Lower lobe of right lung (tissue), 2 donors: ENCODE measurements around the gene CD81. TPM values are rescaled to one million over a fixed set of nuclear protein-coding genes. Genes with fewer than 3 reads are reported as not detected.

Source experiments
- ATAC-seq, 2 donors: fragments of 200-7000 bp; cut with Tn5 transposase; one replicate each; pipeline ENCODE4 v1.9.1; 2020 to 2022; ENCODE audit warnings: mild to moderate bottlenecking in 2 of 2, moderate library complexity in 2 of 2
- DNase-seq: peaks from one replicate; pipeline ENCODE4 v3.0.0-alpha.2; 2020
- H3K27ac ChIP-seq: fragments of 200-600 bp; one replicate; pipeline ENCODE4 v1.8.0; 2022
- H3K27me3 ChIP-seq: fragments of 200-600 bp; one replicate; pipeline ENCODE4 v1.8.0; 2022; ENCODE audit warnings: low read depth
- H3K36me3 ChIP-seq: fragments of 200-600 bp; one replicate; pipeline ENCODE4 v1.8.0; 2022; ENCODE audit warnings: mild to moderate bottlenecking
- H3K4me1 ChIP-seq: fragments of 200-600 bp; one replicate; pipeline ENCODE4 v1.8.0; 2022
- H3K4me3 ChIP-seq: fragments of 200-600 bp; one replicate; pipeline ENCODE4 v1.8.0; 2022; ENCODE audit warnings: mild to moderate bottlenecking
- H3K9me3 ChIP-seq: fragments of 200-600 bp; one replicate; pipeline ENCODE4 v1.8.0; 2022
- intact Hi-C: fragments of 100-400 bp; cut with DNase I; formaldehyde crosslinking; loops from one replicate; pipeline ENCODE4 v1.11.0; 2022
- total RNA-seq: library from RNA; stranded (reverse); fragmentation: NEBNext Ultra II Directional; extraction: Animal tissue kit (Norgen Biotek cat#: 25700); gene quantifications from one replicate; pipeline ENCODE4 v1.2.1, GENCODE V29; 2021
- TF ChIP-seq, protein P1 (sequence below): fragments of 200-600 bp; IDR thresholded peaks from one replicate; pipeline ENCODE4 v1.8.0; 2022; ENCODE audit warnings: antibody characterized with exemption, mild to moderate bottlenecking
- donor health status: DM: no; HTN: yes; CAD: no; lungs with severe emphysema.

The CD81 gene
- total RNA-seq, 1 donor from 2014 or later = 850 TPM

DNA sequence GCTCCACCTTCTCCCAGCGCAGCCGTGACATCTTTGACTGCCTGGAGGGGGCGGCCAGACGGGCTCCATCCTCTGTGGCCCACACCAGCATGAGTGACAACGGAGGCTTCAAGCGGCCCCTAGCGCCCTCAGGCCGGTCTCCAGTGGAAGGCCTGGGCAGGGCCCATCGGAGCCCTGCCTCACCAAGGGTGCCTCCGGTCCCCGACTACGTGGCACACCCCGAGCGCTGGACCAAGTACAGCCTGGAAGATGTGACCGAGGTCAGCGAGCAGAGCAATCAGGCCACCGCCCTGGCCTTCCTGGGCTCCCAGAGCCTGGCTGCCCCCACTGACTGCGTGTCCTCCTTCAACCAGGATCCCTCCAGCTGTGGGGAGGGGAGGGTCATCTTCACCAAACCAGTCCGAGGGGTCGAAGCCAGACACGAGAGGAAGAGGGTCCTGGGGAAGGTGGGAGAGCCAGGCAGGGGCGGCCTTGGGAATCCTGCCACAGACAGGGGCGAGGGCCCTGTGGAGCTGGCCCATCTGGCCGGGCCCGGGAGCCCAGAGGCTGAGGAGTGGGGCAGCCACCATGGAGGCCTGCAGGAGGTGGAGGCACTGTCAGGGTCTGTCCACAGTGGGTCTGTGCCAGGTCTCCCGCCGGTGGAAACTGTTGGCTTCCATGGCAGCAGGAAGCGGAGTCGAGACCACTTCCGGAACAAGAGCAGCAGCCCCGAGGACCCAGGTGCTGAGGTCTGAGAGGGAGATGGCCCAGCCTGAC lies 26.0 kb downstream of the CD81 start:
- no peaks in the 10 kb centered on the region for H3K27me3 ChIP-seq
- peaks cover 28% of the 10 kb centered on the region for H3K4me1 ChIP-seq
- ATAC-seq (no peak), DNase-seq (no peak)
- H3K36me3 ChIP-seq = peaks cover 30% of the 10 kb centered on the region
- H3K4me3 ChIP-seq = no peak overlapping the region
- TF ChIP-seq, protein P1, sequence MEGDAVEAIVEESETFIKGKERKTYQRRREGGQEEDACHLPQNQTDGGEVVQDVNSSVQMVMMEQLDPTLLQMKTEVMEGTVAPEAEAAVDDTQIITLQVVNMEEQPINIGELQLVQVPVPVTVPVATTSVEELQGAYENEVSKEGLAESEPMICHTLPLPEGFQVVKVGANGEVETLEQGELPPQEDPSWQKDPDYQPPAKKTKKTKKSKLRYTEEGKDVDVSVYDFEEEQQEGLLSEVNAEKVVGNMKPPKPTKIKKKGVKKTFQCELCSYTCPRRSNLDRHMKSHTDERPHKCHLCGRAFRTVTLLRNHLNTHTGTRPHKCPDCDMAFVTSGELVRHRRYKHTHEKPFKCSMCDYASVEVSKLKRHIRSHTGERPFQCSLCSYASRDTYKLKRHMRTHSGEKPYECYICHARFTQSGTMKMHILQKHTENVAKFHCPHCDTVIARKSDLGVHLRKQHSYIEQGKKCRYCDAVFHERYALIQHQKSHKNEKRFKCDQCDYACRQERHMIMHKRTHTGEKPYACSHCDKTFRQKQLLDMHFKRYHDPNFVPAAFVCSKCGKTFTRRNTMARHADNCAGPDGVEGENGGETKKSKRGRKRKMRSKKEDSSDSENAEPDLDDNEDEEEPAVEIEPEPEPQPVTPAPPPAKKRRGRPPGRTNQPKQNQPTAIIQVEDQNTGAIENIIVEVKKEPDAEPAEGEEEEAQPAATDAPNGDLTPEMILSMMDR = no peak
- no peak overlapping the region for H3K27ac ChIP-seq
- H3K9me3 ChIP-seq = no peaks in the 10 kb centered on the region
- intact Hi-C loops = no loop called here

DNA sequence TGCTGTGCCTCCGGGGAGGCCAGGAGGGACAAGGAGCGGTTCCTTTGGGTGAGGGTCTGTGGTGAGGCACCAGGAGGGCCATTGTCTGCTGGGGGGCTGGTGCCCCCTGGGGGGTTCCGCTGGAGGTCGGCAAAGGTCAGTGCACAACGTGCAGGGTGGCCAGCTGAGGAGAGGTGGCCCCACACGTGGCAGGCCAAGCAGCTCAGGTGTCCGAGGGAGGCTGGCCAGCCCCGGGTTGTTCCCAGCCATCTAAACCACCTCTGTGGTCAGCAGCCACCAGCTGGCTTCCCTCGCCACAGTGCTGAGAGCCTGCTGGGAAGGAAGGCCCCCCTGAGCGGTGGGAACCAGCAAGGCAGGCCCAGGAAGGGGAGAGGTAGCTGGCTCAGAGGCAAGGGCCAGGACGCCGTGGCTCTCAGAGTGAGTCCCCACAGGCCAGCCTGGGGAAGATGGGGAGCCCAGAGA lies 27.7 kb downstream of the CD81 start:
- no peaks in the 10 kb centered on the region for H3K9me3 ChIP-seq
- peaks cover 17% of the 10 kb centered on the region for H3K4me1 ChIP-seq
- intact Hi-C loops = no loop called here
- H3K36me3 ChIP-seq = peaks cover 25% of the 10 kb centered on the region
- ATAC-seq (no peak), DNase-seq (no peak)
- TF ChIP-seq, protein P1 = no peak
- no peak overlapping the region for H3K27ac ChIP-seq
- peaks cover under 1% of the 10 kb centered on the region for H3K27me3 ChIP-seq
- no peak overlapping the region for H3K4me3 ChIP-seq

DNA sequence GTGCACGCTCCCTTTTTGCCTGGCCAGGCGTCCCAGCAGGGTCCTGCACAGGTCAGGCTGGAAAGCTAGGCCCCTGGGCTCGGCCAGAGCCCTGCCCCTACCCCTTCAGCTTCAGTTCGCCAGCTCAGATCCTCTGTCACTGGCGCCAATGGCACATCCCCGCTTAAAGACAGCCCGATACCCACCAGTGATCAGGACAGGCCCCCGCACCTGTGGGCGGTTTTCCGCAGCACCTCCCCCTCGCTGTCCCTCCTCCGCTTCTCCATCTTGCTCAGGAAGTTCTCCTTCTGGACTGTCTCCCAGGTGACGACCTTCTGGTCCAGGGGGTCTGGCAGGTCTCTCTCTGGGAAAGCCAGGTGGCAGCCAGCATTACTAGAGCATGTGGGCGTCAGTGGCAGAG lies 29.3 kb downstream of the CD81 start:
- ATAC-seq (no peak), DNase-seq (no peak)
- Histone ChIP-seq H3K27me3 (peaks cover 7% of the 10 kb centered on the region), H3K4me1 (peaks cover 11% of the 10 kb centered on the region), H3K4me3 (no peak overlapping the region), H3K9me3 (no peaks in the 10 kb centered on the region), H3K36me3 (peaks cover 25% of the 10 kb centered on the region), H3K27ac (no peak overlapping the region)
- intact Hi-C loops = no loop called here
- TF ChIP-seq, protein P1 = no peak

DNA sequence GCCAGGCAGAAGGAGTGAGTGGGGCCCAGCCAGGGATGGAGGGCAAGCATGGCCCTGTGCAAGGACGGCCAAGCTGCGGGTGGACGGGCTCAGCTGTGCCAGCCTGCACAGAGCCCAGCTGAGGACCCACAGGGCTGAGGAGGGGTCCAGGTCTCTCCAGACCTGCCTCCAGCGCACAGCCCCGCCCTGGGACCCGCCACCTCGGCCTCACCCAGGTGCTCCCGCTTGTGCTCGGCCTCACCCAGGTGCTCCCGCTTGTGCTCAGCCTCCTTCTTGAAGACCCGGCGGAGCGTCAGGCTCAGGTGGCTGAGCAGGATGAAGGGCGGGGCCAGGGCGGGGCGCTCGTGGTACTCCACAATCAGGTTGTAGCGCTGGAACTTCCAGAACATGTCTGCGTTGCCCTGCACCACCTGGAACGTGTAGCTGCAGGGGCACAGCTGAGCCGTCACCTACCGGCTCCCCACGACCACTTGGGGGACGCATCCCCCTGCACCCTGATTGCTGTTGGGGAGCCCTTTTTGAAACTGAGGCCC lies 29.8 kb downstream of the CD81 start:
- intact Hi-C loops = no loop called here

DNA sequence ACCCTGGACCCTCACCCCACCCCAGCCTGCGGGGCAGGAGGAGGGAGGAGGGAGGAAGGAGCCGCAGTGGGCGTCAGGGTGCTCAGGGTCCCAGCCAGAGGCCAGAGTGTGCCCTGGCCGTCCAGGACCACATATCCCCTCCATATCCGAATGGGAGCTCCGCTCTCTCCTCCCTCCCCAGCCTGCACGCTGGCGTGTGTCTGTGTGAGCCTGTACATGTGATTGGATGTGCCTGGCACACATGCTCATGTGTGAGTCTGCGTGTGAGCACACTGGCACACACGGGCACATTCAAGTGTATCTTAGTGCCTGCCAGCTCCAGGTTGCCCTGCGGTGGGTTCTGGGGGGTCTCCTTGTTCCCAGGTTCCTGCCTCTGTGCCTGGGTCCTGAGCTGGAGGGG lies 31.6 kb downstream of the CD81 start:
- no peak for ATAC-seq
- no peak for DNase-seq
- intact Hi-C loops = no loop called here
- H3K27ac ChIP-seq = no peak overlapping the region
- no peaks in the 10 kb centered on the region for H3K9me3 ChIP-seq
- peaks cover 7% of the 10 kb centered on the region for H3K27me3 ChIP-seq
- TF ChIP-seq, protein P1 = no peak
- no peak overlapping the region for H3K4me3 ChIP-seq
- peaks cover 8% of the 10 kb centered on the region for H3K36me3 ChIP-seq
- H3K4me1 ChIP-seq = no peaks in the 10 kb centered on the region

More for the DNA sequence above, 29.8 kb downstream of the CD81 start:
- Histone ChIP-seq H3K27ac (no peak overlapping the region), H3K4me1 (peaks cover 6% of the 10 kb centered on the region), H3K36me3 (peaks cover 25% of the 10 kb centered on the region), H3K4me3 (no peak overlapping the region), H3K9me3 (no peaks in the 10 kb centered on the region), H3K27me3 (peaks cover 7% of the 10 kb centered on the region)
- TF ChIP-seq, protein P1 = no peak
- ATAC-seq (no peak), DNase-seq (no peak)
